ENCODE data around the gene RNF181.
"Not testable (repeated sequence)": the region's sequence is repeated elsewhere in the genome, so short reads cannot be mapped to it uniquely, and the experiment has no call there.

The RNF181 gene, protein sequence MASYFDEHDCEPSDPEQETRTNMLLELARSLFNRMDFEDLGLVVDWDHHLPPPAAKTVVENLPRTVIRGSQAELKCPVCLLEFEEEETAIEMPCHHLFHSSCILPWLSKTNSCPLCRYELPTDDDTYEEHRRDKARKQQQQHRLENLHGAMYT

DNA sequence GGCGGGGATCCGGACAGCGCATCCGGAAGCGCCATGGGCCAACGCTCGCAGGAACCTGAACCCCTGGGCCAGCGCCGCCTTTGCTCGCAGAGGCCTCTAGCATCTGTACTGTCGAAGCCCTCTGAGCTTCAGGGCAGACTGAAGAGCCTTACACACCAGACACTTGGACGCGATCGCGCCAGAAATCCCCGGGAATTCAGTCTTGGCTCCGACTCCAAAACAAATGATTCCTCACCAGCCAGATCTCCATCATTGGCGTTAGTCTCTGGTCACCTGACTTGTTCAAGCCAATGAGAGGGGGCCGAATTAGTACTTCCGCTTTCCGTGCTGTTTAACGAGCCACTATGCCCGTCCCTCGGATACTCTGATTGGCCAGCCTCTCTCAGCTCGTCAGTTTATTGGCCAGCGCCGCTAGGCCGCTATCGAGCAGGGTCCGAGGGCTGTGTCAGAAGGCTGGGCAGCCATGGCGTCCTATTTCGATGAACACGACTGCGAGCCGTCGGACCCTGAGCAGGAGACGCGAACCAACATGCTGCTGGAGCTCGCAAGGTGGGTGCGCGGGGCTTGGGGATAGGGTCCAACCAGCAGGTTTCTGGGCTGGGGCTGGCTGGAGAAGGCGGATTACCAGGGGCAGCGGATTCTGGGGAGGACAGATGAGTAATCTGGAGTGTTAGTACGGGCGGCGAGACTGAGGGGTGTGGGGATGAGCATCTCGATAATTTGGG lies at the start of gene RNF181:
Gene RNF181 (plus strand): TSS at position 445 of the 725 bp plus-strand sequence. CDS start 19 bp downstream, at position 464.
- DNase-seq, result peak; percentile 98

DNA sequence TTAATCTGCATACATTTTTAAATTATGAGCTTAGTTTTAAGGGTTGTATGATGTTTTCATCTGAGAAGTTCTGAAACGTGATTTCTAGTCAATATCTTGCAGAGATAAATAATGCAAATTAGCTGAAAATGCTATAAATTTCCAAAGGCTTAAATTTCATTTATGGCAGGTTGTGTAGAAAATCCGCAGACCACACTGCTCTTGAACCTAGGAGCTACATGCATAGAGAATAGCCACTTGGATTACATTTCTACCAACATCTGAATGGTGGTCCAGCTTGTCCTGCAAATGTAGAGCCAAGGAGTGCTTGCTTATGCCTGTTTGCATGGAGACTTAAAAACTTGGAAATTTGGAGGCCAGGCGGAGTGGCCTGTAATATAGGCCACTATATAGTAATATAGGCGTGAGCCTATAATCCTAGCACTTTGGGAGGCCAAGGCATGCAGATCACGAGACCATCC lies 49.7 kb upstream of the RNF181 start:
- DNase-seq, result no peak

DNA sequence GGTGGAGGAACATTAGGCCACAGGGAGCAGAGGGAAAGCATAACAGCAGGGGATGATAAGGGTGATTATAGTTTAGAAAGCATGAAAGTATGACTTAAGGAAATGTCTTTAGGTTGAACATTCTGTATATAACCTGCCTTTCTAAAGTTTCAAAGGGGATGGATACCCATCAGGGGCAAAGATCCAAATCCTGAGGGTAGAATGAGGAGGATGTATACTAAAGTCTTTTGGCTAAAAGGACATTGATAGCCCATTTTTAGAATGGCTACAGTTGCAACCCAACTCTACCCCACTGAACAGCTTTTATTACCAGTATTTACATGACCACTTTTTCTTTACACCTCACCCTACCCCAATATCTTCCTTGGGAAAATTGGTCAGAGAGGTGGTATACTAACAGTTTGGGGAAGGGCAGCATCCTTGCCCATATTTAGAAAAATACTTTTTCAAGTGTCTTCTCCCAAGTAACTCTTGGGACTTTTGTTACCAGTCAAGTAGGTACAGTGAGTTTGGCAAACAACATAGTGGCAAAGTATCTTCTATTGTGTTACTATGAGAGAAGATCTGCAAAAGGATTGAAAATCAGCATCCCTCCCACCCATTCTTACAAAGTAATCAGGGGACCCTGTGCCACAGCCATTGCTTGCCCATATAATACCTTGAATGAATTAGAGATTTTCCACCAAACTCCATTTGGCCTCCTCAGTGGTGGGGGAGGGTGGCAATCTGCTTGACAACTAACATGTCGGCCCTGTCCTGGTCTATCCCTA lies 48.3 kb upstream of the RNF181 start:
- no peak for DNase-seq

DNA sequence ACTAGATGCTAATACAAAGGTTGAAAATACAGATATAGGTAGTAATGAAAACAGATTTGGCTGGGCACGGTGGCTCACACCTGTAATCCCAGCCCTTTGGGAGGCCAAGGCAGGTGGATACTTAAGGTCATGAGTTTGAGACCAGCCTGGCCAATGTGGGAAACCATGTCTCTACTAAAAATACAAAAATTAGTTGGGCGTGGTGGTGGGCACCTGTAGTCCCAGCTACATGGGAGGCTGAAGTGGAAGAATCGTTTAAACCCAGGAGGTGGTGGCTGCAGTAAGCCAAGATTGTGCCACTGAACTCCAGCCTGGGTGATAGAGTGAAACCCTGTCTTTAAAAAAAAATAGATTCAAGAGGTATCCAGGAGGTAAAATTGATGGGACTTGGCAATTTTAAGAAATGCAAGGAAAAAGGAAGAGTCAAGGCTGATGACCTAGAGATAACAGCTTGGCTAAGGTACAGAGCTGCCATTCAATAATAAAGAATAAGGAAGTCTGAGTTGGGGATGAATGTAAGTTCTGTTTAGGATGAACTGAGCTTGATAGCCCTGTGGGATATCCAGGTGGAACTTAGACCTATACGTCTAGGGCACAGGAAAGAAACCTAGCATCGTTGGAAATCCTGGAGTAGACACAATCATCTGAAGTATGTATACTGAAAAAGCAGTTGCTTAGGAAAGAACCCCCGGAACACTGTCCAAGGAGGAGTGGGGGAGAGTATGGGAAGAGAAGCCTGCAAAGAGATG lies 47.5 kb upstream of the RNF181 start:
- no peak for DNase-seq

DNA sequence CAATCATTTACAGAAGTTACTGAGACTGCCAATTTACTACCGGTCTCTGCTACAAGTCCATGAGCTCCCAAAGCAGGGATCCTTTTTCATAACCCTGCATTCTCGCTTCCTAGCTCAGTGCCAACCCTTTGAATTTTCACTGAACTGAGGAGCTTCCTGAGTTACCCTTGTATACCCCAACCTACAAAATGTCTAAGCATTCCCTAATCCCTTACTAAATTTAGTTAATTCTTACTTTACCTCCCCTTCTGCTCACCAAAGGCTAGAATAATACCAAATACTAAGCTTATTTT lies 47.0 kb upstream of the RNF181 start:
- no peak for DNase-seq

DNA sequence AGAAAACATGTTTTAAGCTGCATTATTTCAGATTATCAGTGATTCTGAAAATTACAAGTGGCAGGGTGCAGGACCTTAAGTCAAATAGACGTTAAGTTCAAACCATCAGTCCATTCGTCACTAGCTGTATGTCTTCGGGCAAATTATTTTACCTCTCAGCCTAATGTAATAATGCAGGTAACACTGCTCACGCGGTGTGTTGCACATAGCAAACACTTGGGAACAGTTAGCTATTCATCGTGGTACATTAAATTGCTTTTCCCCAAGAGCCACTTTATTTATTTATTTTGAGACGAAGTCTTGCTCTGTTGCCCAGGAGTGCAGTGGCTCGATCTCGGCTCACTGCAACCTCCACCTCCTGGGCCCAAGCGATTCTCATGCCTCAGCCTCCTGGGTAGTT lies 46.5 kb upstream of the RNF181 start:
- no peak for DNase-seq

DNA sequence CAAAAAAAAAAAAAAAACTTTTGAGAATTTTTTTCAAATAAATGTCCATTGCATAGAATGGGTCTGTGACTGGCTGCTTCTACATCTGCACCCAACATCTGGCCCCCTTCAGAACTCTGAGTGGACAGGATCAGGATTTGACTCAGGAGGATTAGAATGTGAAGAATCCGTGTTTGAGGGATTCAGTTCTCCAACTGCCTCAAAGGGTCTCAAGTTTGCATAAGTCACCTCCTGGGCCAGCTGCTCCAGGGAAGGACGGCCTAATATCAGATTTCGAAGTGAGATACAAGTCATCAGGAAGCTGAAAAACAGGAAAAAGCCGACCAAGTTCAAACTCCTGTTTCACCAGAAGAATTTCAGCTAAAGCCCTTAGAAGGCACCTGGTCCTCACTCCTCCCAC lies 45.7 kb upstream of the RNF181 start:
- DNase-seq, result no peak

DNA sequence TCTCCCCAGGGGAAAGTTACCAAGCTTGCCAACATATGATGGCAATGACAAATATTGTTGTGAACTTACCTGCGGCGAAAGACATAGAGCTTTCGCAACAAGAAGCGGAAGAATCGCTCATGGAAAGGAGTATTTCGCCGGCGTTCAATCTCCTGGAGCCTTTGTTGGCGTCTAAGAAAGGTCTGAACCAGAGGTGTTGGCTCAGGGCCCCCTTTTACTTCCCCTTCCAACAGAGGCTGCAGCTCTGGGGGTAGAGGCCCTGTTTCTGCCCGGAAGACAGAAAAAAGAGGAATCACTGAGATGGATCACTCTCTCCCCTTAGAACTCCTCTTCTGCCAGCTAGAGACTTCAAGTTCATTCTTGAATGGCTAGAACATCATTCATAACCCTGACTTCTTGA lies 45.1 kb upstream of the RNF181 start:
- no peak for DNase-seq

DNA sequence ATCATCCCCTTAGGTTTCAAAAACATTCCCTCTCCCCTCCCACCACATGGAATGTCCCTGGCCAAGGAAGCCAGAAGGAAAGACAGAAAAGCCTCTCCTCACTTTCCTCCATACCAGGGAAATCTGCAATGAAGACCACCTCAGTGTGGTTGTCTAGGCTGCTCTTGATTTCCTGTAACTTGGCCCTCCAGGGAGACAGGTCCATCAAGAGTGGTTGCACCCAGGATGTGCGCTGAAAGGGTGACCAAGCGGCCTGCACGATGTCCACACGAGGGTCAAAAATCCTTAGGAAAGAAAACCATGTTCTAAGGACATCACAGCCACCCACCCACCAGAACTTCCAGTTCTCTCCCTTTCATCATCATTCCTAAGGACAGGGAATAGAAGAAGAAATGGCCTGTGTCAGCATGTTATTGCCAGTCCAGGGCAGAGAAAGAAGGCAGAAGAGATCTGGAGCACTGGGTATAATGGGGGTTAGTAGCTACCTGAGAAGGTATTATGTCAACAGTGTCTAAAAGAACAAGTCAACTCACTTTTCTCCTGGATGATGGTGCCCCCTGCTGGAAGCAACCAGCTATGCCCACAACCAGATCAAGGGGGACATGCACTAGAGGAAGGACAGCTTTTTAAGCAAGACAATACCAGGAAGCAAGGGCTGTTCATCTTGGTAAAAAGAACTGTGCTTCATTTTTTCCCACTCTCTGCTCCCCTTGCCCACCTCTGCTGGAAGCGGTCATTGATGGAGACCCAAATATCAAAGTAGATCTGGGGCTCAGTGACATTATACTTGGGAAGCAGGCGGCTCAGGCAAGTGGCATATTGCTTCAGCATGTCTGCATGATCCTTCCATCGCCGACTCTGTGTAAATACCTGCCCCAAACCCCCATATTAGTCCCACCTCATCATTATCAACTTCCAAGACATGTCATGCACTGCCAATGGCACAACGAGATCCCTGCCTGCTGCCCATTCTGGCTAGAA lies 43.6 kb upstream of the RNF181 start:
- no peak for DNase-seq

DNA sequence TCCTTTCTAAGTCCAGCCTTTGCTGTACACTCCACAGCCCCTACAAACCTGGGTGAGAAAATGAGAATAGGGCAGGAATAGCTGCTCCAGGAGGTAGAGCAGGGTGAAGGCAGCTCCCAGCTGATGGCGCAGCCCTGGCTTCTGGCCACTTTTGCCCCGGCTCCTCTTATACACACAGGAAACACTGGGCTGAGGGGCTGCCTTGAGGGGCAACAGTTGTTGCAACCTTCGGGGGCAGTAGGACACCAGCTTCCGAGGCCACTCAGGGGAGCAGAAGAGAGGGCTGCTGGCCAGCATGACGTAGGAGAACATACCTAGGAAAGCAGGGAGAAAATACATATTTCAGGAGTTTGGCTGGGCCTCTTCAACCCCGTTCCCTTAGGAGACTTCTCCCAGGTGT lies 42.4 kb upstream of the RNF181 start:
- DNase-seq, result no peak

DNA sequence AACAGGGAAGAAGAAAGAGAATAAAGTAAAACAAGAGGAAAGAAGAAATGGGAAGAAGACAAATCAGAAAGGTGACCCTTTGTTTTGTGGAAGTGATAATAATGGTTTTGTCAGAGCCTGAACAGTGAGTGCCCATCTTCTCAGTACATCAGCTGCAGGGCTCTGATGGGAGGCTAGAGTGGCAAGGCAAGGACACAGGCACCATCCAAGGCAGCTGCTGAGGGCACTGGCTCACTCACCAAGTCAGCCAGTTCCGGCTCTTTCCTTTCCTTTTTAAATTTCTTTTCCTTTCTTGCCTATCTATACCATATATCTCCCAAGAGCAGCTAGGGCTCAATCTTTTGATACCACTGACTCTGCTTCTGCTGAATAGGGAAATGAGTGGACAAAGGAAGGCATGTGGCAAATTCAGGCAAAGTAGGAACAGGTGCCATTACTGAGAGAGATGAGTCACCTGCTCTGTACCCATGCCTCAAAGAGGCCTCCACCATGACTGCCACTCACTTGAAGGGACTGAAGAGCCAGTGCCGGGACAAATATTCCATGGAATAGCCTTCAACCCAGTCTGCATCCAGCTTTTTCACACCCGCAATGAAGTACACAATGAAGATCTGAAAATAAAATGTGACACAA lies 40.4 kb upstream of the RNF181 start:
- DNase-seq, result no peak

DNA sequence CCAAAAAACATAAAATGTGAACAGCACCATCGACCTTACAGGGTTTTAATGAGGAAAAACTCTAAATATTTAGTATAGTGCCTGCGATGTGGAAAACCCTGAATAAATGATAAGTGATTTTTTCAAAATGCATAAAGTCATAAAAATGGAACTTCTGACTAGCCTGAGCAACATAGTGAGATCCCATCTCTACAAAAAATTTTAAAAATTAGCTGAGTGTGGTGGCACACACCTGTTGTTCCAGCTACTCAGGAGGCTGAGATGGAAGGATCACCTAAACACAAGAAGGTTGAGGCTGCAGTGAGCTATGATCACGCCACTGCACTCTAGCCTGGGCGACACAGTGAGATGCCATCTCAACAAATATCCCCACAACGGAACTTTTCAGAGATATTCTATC lies 38.4 kb upstream of the RNF181 start:
- DNase-seq, result no peak

DNA sequence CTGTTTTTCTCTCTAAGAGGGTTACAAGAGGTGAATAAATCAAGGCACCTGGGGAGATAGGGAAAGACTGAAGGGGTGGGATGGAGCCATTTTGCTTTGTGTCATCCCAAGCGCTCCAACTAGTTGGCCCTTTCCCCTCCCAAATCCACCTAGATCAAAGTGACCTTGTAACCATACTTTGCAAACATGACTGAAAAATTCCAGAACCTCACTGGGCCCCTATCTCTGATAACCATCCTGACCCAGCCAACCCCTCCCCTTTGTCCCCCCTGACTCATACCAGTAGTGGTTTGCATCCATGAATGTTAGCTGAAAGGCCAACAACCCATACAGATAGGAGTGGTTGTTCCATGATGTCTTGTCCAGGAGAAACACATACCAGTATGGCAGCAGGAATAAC lies 37.4 kb upstream of the RNF181 start:
- DNase-seq, result no peak

DNA sequence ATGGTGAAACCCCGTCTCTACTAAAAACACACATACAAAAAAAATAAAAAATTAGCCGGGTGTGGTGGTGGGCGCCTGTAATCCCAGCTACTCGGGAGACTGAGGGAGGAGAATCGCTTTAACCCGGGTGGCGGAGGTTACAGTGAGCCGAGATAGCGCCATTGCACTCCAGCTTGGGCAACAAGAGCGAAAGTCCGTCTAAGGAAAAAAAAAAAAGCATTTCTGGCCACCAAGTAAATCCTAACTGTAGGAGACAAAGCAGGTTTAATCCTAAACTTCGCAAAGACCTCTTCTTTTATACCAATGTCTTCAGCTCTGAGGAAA lies 35.2 kb upstream of the RNF181 start:
- DNase-seq, result not testable (repeated sequence)

DNA sequence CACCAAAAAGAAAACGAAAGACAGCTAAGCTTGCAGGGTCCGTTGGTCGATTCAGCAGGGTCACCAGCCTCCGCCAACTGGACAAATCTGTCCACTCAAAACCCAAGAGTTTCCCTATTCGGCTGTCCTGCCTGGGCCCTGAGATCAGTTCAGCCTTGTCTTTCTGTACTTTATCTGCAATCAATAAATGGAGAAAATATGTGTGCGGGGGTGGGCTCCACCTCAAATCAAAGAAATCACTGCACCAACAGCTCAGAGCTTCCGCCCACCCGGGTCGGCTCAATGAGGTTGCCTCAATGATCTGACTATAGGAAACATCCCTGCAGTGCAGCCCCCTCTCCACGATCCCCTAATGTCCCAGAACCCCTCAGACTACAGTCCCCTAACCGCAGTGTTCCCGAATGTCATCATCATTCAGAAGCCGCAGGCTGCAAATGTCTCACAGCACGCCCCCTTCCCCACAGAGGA lies 34.7 kb upstream of the RNF181 start:
- DNase-seq, result no peak

DNA sequence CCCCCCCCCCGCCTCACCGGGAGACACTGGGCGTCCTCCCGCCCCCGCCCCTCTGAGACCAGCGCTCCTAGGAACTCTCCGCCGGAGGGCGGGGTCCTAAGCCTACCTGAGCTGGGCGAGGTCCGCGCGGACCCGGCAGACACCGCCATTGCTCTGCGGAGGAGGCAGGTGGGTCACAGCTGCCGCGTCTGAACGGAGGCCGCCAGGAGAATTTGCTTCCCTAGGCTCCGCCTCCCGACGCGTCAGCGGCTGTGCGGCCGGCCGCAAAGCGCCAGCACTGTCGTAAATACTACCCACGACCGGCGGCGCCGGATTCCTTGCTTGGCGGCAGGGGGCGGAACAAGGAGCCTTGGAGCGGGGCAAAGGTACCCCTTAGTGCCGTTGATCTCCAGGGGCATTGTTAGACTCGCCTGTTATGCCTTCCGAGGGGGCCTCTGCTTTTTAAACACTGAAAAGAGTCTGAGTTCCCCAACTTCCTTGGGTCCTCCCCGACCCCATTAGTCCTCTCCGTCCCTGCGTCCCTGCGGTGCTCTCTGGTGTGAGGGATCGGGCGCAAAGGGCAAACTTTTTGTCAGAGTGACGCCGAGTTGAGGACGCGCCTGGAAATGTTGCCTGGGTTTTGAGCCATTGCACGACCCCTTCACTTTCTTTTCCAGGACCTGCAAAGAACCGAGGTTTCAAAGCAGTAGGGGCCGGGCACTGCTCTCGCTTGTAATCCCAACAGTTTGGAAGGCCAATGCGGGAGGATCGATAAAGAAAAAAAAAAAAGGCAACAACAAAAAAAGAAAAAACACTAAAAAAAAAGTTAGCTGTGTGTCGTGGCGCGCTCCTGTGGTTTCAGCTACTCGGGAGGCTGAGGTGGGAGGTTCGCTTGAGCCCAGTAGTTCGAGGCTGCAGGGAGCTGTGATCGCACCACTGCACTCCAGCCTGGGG lies 34.0 kb upstream of the RNF181 start, which contains the start of gene GGCX:
Gene GGCX (minus strand): TSS at position 214 of the 933 bp plus-strand sequence. CDS start 65 bp downstream, at position 149.
- DNase-seq, result peak; percentile 86

DNA sequence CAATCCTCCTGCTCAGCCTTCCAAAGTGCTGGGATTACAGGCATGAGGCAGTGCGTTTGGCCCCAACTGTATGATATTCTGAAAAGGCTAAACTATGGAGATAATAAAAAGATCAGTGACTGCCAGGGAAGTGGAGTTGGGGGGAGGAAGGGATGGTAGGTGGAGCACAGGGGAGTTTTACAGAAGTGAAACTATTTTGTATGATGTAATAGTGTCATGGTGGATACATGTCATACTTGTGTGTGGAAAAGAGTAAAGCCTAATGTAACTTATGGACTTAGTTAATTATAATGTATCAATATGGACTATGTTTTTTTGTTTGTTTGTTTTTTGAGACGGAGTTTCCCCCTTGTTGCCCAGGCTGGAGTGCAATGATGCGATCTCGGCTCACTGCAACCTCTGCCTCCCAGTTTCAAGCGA lies 31.4 kb upstream of the RNF181 start:
- DNase-seq, result no peak

DNA sequence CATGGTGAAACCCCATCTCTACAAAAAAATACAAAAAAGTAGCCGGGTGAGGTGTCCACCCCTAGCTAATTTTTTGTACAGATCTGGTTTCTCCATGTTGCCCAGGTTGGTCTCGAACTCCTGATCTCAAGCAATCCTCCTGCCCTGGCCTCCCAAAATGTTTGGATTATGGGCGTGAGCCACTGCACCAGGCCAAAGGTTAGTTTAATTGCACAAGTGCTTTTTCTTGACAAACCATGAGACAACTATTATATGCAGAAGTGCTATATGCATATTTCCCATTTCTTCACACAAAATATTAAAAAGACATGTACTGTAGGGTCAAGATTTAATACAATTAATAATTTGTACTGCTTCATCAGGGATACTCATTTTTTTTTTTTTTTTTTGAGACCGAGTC lies 29.3 kb upstream of the RNF181 start:
- DNase-seq, result no peak

DNA sequence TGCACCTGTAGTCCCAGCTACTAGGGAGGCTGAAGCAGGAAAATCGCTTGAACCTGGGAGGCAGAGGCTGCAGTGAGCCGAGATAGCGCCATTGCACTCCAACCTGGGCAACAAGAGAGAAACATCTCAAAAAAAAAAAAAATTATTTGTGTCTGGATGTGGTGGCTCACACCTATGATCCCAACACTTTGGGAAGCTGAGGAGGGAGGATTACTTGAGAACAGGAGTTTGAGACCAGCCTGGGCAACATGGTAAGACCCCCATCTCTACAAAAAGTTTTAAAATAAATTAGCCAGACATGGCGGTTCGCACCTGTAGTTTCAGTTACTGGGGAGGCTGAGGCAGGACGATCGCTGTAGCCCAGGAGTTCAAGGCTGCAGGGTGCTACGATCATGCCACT lies 19.8 kb upstream of the RNF181 start:
- no peak for DNase-seq

DNA sequence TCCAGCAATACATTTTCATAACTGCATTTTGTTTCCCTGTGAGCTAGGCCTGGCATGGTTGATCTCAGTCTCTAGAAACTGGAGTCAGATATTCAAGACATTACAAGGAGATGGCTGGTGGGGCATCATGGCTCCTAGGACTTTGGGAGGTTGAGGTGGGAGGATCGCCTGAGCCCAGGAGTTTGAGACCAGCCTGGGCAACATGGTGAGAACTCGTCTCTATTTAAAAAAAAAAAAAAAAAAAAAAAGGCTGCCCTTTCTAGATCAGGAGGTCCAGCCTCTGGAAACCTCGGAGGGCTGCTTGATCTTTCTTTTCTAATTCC lies 18.5 kb upstream of the RNF181 start:
- no peak for DNase-seq

Measured in NCI-H446 treated with DMSO at 0.1 percent for 48 hours (cell line).